Tibial artery (tissue), 4 donors: ENCODE measurements around the gene ELOVL6.
"Not testable (repeated sequence)": the region's sequence is repeated elsewhere in the genome, so short reads cannot be mapped to it uniquely, and the experiment has no call there.

Experiments used
- DNase-seq, 2 donors: peaks; one replicate each; pipeline ENCODE4 v3.0.0-alpha.2; 2019
- H3K27ac ChIP-seq, 2 donors: fragments of 200-600 bp; sonication (generic) in 1 of 2; 1 replicate in 1 of 2; 2 replicates in 1 of 2; pipeline ENCODE4 v1.5.1; 2018 to 2019; ENCODE audit warnings: mild to moderate bottlenecking in 1 of 2
- H3K27me3 ChIP-seq, 2 donors: fragments of 200-600 bp; sonication (generic) in 1 of 2; one replicate each; pipeline versions ENCODE4 v1.5.1 to v1.6.0; 2016 to 2019
- H3K36me3 ChIP-seq, 3 donors: fragments of 200-600 bp; sonication (generic) in 2 of 3; one replicate each; pipeline ENCODE4 v1.5.1; 2016 to 2019; ENCODE audit warnings: mild to moderate bottlenecking in 2 of 3
- H3K4me1 ChIP-seq, 4 donors: fragments of 200-600 bp; sonication (generic) in 2 of 4; 1 replicate in 3 of 4; 2 replicates in 1 of 4; pipeline ENCODE4 v1.5.1; 2016 to 2019
- H3K4me3 ChIP-seq, 2 donors: fragments of 200-600 bp; sonication (generic) in 1 of 2; 1 replicate in 1 of 2; 2 replicates in 1 of 2; pipeline ENCODE4 v1.5.1; 2018 to 2019; ENCODE audit warnings: mild to moderate bottlenecking in 2 of 2
- H3K9me3 ChIP-seq, 3 donors: fragments of 200-600 bp; sonication (generic) in 1 of 3; one replicate each; pipeline ENCODE4 v1.5.1; 2016 to 2019
- intact Hi-C: fragments of 100-400 bp; cut with DNase I; formaldehyde crosslinking; loops from one replicate; pipeline ENCODE4 v1.15.0; 2023; ENCODE audit warnings: low total_unique reads
- TF ChIP-seq, protein P1 (sequence below), 2 experiments: fragments of 200-600 bp in 1 of 2; fragments of 450-650 bp in 1 of 2; IDR thresholded peaks; one replicate each; pipeline ENCODE4 v1.5.1; 2017 to 2019; ENCODE audit warnings: antibody characterized with exemption in 2 of 2, mild to moderate bottlenecking in 1 of 2, moderate library complexity in 1 of 2

The ELOVL6 gene, protein sequence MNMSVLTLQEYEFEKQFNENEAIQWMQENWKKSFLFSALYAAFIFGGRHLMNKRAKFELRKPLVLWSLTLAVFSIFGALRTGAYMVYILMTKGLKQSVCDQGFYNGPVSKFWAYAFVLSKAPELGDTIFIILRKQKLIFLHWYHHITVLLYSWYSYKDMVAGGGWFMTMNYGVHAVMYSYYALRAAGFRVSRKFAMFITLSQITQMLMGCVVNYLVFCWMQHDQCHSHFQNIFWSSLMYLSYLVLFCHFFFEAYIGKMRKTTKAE

DNA sequence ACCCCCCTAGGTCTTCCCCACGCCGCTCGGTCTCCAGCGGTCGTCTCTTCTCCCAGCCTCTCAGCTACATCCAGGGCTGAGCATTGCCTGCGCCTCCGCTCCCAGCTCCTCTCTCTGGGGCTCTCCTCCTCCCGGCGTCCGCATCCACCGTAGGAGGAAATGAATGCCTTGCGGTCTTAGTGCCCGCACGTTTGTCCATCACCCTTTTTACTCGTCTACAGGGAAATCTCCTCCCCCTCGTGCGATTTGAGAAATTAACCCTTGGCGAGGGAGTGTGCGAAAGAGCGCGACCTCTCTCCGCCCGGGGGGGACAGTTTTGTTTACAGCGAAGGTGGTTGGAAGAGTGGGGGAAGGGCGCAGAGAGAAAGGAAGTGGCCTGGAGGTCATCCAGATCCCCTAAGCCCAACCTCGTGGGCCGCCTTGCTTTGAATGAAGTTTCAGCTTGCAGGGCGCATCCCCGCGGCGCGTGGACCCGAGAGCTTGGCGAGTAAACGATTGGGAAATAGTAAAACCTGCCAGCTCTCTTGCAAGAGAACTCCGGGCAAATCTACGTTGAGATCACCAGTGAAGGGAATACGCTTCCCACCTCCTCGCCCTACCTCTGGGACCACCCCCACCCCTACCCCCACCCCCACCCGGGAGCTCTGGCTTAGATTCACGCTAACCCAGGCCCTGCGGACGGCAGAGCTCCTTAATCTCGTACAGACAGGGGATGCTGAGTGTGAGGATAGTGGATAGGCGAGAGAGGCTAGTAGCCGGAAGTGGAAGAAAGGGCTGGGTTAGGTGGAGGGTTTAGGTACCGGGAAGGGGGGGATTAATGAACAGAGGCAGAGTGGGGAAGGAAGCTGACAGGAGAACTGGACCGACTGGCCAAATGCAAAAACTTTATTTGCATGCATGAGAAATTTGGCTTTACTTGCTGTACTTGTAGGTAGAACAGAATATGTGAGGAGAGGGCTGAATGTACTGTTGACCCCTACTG is at the start of gene ELOVL6:
Gene ELOVL6 (minus strand): TSS at position 181 of the 982 bp plus-strand sequence. CDS start 280 bp downstream, outside the sequence.
- Histone ChIP-seq H3K36me3 (no peaks in the 10 kb centered on the region), H3K4me3 (peak within 1 kb of the TSS; percentile 78 to 91), H3K27me3 (no peaks in the 10 kb centered on the region), H3K4me1 (peaks cover 0 to 7% (median 3%) of the 10 kb centered on the region in 4 donors), H3K9me3 (no peaks in the 10 kb centered on the region), H3K27ac (peak within 1 kb of the TSS; percentile 14 to 83)
- TF ChIP-seq, protein P1, sequence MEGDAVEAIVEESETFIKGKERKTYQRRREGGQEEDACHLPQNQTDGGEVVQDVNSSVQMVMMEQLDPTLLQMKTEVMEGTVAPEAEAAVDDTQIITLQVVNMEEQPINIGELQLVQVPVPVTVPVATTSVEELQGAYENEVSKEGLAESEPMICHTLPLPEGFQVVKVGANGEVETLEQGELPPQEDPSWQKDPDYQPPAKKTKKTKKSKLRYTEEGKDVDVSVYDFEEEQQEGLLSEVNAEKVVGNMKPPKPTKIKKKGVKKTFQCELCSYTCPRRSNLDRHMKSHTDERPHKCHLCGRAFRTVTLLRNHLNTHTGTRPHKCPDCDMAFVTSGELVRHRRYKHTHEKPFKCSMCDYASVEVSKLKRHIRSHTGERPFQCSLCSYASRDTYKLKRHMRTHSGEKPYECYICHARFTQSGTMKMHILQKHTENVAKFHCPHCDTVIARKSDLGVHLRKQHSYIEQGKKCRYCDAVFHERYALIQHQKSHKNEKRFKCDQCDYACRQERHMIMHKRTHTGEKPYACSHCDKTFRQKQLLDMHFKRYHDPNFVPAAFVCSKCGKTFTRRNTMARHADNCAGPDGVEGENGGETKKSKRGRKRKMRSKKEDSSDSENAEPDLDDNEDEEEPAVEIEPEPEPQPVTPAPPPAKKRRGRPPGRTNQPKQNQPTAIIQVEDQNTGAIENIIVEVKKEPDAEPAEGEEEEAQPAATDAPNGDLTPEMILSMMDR (IDR thresholded peaks at IDR 0.05), result no peak
- intact Hi-C loops, result no loop called here
- DNase-seq, result peak; percentile 59 to 71

DNA sequence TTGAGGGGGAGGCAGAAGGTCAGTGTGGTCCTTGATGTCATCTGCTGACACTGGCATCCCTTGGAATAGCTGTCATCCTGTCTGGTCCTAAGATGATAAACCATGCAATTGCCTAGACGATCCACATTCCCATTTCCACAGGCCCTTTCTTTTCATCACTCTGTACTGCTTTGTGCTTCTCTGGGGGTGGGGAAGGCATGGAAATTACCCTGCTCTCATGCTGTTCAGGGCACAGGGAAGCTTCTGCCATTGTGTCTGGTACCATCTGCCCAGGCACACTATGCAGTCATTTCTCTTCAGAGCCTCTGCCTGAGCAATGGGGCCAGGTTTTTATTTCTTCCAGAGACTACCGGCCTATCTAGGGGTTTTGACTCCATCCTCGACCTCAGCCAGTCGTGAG is 49.7 kb upstream of the ELOVL6 start:
- H3K4me1 ChIP-seq, result no peaks in the 10 kb centered on the region
- TF ChIP-seq, protein P1 (IDR thresholded peaks at IDR 0.05), result no peak
- H3K27me3 ChIP-seq, result no peaks in the 10 kb centered on the region
- no peaks in the 10 kb centered on the region for H3K36me3 ChIP-seq
- H3K4me3 ChIP-seq, result no peak overlapping the region
- intact Hi-C loops, result no loop called here
- H3K27ac ChIP-seq, result no peak overlapping the region
- DNase-seq, result no peak
- no peaks in the 10 kb centered on the region for H3K9me3 ChIP-seq

DNA sequence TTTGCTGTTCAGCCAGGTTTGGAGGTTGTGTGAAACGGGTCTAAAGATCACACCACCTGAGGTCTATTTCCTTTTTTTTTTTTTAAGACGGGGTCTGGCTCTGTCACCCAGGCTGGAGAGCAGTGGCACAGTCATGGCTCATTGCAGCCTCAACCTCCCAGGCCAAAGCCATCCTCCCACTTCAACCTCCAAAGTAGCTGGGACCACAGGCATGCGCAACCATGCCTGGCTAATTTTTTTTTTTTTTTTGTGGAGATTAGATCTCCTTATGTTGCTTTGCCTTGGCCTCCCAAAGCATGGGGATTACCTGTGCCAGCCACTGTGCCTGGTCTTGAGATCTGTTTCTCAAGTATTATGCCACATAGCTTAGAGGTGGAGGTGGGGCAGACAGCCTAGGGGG is 49.2 kb upstream of the ELOVL6 start:
- Histone ChIP-seq H3K4me1 (no peaks in the 10 kb centered on the region), H3K36me3 (no peaks in the 10 kb centered on the region), H3K4me3 (no peak overlapping the region), H3K9me3 (no peaks in the 10 kb centered on the region), H3K27ac (no peak overlapping the region), H3K27me3 (no peaks in the 10 kb centered on the region)
- no peak for DNase-seq
- TF ChIP-seq, protein P1 (IDR thresholded peaks at IDR 0.05), result no peak
- intact Hi-C loops, result no loop called here

DNA sequence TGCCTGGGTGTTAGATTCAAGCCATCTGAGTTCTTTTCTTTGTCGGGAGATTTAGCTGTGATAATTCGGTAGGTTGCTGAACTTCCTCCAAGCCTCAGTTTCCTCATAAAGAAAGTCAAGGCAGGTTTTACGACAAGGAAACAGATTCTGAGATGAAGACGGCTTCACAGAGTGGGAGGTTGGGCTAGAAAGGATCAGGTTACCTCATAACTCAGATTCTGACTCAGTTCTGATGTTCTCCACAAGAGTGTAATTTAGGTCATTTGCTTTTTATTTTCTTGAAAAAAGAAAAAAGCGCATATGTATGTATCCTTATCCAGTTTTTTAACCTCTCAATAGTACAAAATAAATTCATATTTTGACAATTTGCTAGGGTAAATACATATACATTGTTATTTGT is 47.2 kb upstream of the ELOVL6 start:
- H3K4me1 ChIP-seq, result no peaks in the 10 kb centered on the region
- TF ChIP-seq, protein P1 (IDR thresholded peaks at IDR 0.05), result no peak
- DNase-seq, result no peak
- intact Hi-C loops, result no loop called here
- no peaks in the 10 kb centered on the region for H3K36me3 ChIP-seq
- H3K27ac ChIP-seq, result no peak overlapping the region
- peaks cover 0 to 4% of the 10 kb centered on the region in 2 donors for H3K27me3 ChIP-seq
- no peak overlapping the region for H3K4me3 ChIP-seq
- no peaks in the 10 kb centered on the region for H3K9me3 ChIP-seq

DNA sequence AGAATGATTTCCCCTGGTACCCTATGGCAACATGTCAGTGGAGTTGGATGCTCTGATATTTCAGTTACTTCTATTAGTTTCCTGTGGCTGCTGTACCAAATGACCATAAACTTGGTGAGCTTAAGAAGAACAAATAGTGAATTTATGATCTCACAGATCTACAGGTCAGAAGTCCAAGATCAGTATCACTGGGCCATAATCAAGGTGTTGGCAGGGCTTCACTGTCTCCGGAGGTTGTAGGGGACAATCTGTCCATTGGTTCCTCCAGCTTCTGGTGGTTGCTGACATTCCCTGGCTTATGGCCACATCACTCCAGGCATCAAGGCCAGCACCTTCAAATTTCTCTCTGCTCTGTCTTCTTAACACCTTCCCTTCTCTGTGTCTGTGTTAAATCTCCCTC is 37.9 kb upstream of the ELOVL6 start:
- intact Hi-C loops, result no loop called here
- no peaks in the 10 kb centered on the region for H3K9me3 ChIP-seq
- peaks cover 0 to 4% of the 10 kb centered on the region in 2 donors for H3K27me3 ChIP-seq
- H3K27ac ChIP-seq, result no peak overlapping the region
- no peaks in the 10 kb centered on the region for H3K4me1 ChIP-seq
- H3K4me3 ChIP-seq, result no peak overlapping the region
- H3K36me3 ChIP-seq, result no peaks in the 10 kb centered on the region
- TF ChIP-seq, protein P1 (IDR thresholded peaks at IDR 0.05), result no peak
- DNase-seq, result no peak

DNA sequence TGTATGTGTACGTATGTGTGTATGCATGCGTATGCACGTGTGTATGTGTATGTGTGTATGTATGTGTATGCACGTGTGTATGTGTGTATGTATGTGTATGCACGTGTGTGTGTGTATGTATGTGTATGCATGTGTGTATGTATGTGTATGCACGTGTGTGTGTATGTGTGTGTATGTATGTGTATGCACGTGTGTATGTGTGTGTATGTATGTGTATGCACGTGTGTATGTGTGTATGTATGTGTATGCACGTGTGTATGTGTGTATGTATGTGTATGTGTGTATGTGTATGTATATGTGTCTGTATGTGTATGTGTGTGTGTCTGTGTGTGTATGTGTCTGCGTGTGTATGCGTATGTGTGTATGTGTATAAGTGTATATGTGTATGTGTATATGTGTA is 35.2 kb upstream of the ELOVL6 start:
- H3K27ac ChIP-seq, H3K4me1 ChIP-seq, H3K36me3 ChIP-seq, H3K4me3 ChIP-seq, H3K9me3 ChIP-seq, intact Hi-C loops, H3K27me3 ChIP-seq, DNase-seq: not testable (repeated sequence)
